B cell (primary cell): ENCODE measurements around the gene ATP11C. TPM values are rescaled to one million over a fixed set of nuclear protein-coding genes. Genes with fewer than 3 reads are reported as not detected.

ENCODE experiments used
- ATAC-seq: fragments of 200-7000 bp; cut with Tn5 transposase; one replicate; pipeline ENCODE4 v1.10.0; 2021; ENCODE audit warnings: low read depth, mild to moderate bottlenecking, moderate number of reproducible peaks, moderate library complexity
- CTCF ChIA-PET: fragments of 350-600 bp; sonication (Branson Sonifier 250); formaldehyde crosslinking; loops from one replicate; lab custom pipeline; 2021; ENCODE audit warnings: antibody characterized with exemption, inconsistent platforms; lab: Charles Lee
- POLR2A ChIA-PET: fragments of 350-600 bp; sonication (Branson Sonifier 250); formaldehyde crosslinking; loops from one replicate; lab custom pipeline; 2021; ENCODE audit warnings: antibody characterized with exemption; lab: Charles Lee
- DNase-seq: peaks from one replicate; pipeline ENCODE4 v3.0.0; 2013
- H2AFZ ChIP-seq: 2 replicates; pipeline ENCODE4 v1.6.1; 2012; ENCODE audit warnings: mild to moderate bottlenecking, low read depth, low read length; ENCODE audit not compliant: insufficient read depth, poor library complexity, severe bottlenecking
- H3K27ac ChIP-seq, 2 donors: 1 replicate in 1 of 2; 2 replicates in 1 of 2; pipeline ENCODE4 v1.5.1; 2012 to 2013; ENCODE audit warnings: low read length in 2 of 2, mild to moderate bottlenecking in 2 of 2, moderate library complexity in 1 of 2
- H3K27me3 ChIP-seq, 4 experiments: fragments of 200-600 bp in 1 of 4; sonication (generic) in 1 of 4; replicated peaks in 1 of 4; 1 replicate in 2 of 4; 2 replicates in 2 of 4; pipeline versions ENCODE4 v1.6.1 to v1.7.0; 2013 to 2016; ENCODE audit warnings: low read length in 3 of 4, mild to moderate bottlenecking in 2 of 4, mixed read lengths in 1 of 4, moderate library complexity in 1 of 4; ENCODE audit not compliant: insufficient read depth in 4 of 4, control insufficient read depth in 3 of 4; ENCODE audit errors: control extremely low read depth in 1 of 4
- H3K36me3 ChIP-seq, 2 experiments: replicated peaks in 1 of 2; 1 replicate in 1 of 2; 2 replicates in 1 of 2; pipeline versions ENCODE4 v1.6.1 to v1.7.1; 2013; ENCODE audit warnings: low read length in 1 of 2; ENCODE audit not compliant: insufficient read depth in 2 of 2, control insufficient read depth in 1 of 2; ENCODE audit errors: control extremely low read depth in 1 of 2, extremely low read depth in 1 of 2
- H3K4me1 ChIP-seq, 2 donors: fragments of 200-600 bp in 1 of 2; sonication (generic) in 1 of 2; 1 replicate in 1 of 2; 2 replicates in 1 of 2; pipeline versions ENCODE4 v1.5.1 to v1.6.1; 2013 to 2017; ENCODE audit warnings: low read length in 2 of 2; ENCODE audit not compliant: control insufficient read depth in 2 of 2, insufficient read depth in 2 of 2
- H3K4me2 ChIP-seq: replicated peaks from 2 replicates; pipeline ENCODE3; 2012; ENCODE audit warnings: mild to moderate bottlenecking, low read depth, low read length; ENCODE audit not compliant: poor library complexity, severe bottlenecking
- H3K4me3 ChIP-seq, 5 experiments: fragments of 200-600 bp in 1 of 5; sonication (generic) in 1 of 5; 1 replicate in 3 of 5; 2 replicates in 2 of 5; pipeline versions ENCODE4 v1.5.1 to v1.7.0; 2011 to 2016; ENCODE audit warnings: low read length in 4 of 5, mild to moderate bottlenecking in 4 of 5, low read depth in 2 of 5, control low read depth in 1 of 5, moderate library complexity in 1 of 5; ENCODE audit not compliant: insufficient read depth in 1 of 5; ENCODE audit errors: control extremely low read depth in 1 of 5, extremely low read depth in 1 of 5
- H3K79me2 ChIP-seq: fragments of 200-600 bp; sonication (generic); one replicate; pipeline ENCODE4 v1.6.0; 2016; ENCODE audit warnings: low read length; ENCODE audit not compliant: control insufficient read depth, insufficient read depth
- H3K9ac ChIP-seq: fragments of 200-600 bp; sonication (generic); 2 replicates; pipeline ENCODE4 v1.6.1; 2017; ENCODE audit warnings: mild to moderate bottlenecking, low read length, moderate library complexity
- H3K9me3 ChIP-seq, 3 donors: one replicate each; pipeline versions ENCODE4 v1.6.1 to v1.7.1; 2013; ENCODE audit warnings: low read length in 2 of 3; ENCODE audit not compliant: control insufficient read depth in 2 of 3, insufficient read depth in 1 of 3; ENCODE audit errors: control extremely low read depth in 1 of 3
- H4K20me1 ChIP-seq: 2 replicates; pipeline ENCODE4 v1.6.0; 2012; ENCODE audit warnings: mild to moderate bottlenecking, low read length; ENCODE audit not compliant: insufficient read depth, control insufficient read depth, poor library complexity, severe bottlenecking
- H3K27ac Mint-ChIP-seq: one replicate; pipeline ENCODE4 v1.8.0; 2021; ENCODE audit warnings: mixed read lengths
- H3K27me3 Mint-ChIP-seq: one replicate; pipeline ENCODE4 v1.8.0; 2021; ENCODE audit warnings: mixed read lengths
- H3K4me1 Mint-ChIP-seq: one replicate; pipeline ENCODE4 v1.8.0; 2021; ENCODE audit warnings: mixed read lengths
- H3K4me3 Mint-ChIP-seq: one replicate; pipeline ENCODE4 v1.8.0; 2021; ENCODE audit warnings: mixed read lengths
- H3K9me3 Mint-ChIP-seq: one replicate; pipeline ENCODE4 v1.8.0; 2022; ENCODE audit warnings: mixed read lengths; ENCODE audit not compliant: insufficient read depth
- EZH2 ChIP-seq: IDR thresholded peaks from 2 replicates; pipeline ENCODE4 v1.6.1; 2012; ENCODE audit warnings: borderline replicate concordance, low read depth, mild to moderate bottlenecking, moderate library complexity, low read length; ENCODE audit not compliant: insufficient read depth, poor library complexity, severe bottlenecking
- WGBS: methylation state at CpG from one replicate; pipeline ENCODE4 v1.1.5; 2013; ENCODE audit warnings: missing lambda C conversion rate; ENCODE audit not compliant: insufficient coverage; 5-methylcytosine and 5-hydroxymethylcytosine counted together
- intact Hi-C: fragments of 100-400 bp; cut with micrococcal nuclease; formaldehyde crosslinking; loops from one replicate; pipeline ENCODE4 v1.10.0; 2022
- polyA plus RNA-seq: library from polyadenylated mRNA; depleted of rRNA; stranded (reverse); fragments of >200 nt; gene quantifications from 2 replicates; pipeline ENCODE4 v1.2.3, GENCODE V29; 2012
- total RNA-seq, 2 donors: library from RNA; stranded (reverse); fragments of 120-200 nt in 1 of 2; gene quantifications; 1 replicate in 1 of 2; 2 replicates in 1 of 2; pipeline versions ENCODE4 v1.2.3 to v1.2.4, GENCODE V29; 2013 to 2022
- TF ChIP-seq, protein P1 (sequence below): fragments of 200-600 bp; IDR thresholded peaks from one replicate; pipeline ENCODE4 v1.8.0; 2022; ENCODE audit warnings: antibody characterized with exemption, mild to moderate bottlenecking

The ATP11C gene
- total and polyA plus RNA-seq, 2 donors (not counting 1 experiment from before 2014, with no cell fraction given), result 8.5 to 29.2 TPM

DNA sequence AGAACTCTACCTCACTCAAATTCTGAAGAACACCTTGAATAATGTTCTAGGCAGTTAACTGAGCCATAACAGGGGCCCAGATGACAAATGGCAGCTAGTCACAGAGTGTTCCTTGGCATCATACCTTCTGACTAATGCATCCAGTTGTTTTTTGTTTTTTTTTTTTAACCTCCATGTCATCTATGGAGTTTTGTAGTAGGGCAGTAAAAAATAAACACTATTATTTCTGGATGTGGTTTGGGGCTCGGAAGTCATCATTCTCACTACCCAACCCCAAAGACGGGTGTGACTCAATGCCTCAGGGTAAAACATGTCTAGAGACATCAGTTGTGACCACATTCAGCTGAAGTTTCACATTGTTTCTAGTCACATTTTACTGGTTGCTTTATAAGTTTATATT lies 193.7 kb downstream of the ATP11C start:
- WGBS, result no CpG with 5 or more reads among the region's 2 CpGs
- CTCF ChIA-PET, result interaction anchor here (0.5 kb wide), 1 partner anchor 826 kb away, joined by 3 read pairs; no protein-coding TSS in a partner anchor

DNA sequence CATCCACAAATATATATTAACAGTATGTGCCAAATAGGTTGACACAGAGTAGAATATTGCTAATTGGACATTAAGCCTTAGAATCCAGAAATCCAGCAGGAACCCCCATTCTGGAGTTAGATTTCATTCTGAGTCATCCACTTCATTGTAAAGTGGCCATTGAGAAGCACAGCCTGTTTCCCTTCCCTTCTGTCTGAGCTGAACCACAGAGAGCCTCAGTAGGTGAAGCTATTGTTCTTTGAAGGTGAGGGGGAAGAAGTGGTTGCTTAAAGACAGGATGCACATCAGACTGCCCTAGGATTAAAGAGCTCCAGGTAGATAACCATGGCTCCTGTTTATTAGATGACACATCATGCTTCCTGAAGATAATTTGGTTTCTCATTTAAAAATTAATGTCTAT lies 194.3 kb downstream of the ATP11C start:
- no peaks in the 10 kb centered on the region for H3K9me3 ChIP-seq
- H2AFZ ChIP-seq, result no peak overlapping the region
- H3K27ac ChIP-seq, result no peak overlapping the region
- CTCF ChIA-PET, result no interaction called here
- Mint-ChIP-seq H3K4me1 (no peaks in the 10 kb centered on the region), H3K27me3 (no peaks in the 10 kb centered on the region), H3K27ac (no peak overlapping the region), H3K4me3 (no peak overlapping the region), H3K9me3 (no peaks in the 10 kb centered on the region)
- peaks cover 2 to 19% of the 10 kb centered on the region in 2 experiments for H3K36me3 ChIP-seq
- TF ChIP-seq EZH2, result no peak
- TF ChIP-seq, protein P1, sequence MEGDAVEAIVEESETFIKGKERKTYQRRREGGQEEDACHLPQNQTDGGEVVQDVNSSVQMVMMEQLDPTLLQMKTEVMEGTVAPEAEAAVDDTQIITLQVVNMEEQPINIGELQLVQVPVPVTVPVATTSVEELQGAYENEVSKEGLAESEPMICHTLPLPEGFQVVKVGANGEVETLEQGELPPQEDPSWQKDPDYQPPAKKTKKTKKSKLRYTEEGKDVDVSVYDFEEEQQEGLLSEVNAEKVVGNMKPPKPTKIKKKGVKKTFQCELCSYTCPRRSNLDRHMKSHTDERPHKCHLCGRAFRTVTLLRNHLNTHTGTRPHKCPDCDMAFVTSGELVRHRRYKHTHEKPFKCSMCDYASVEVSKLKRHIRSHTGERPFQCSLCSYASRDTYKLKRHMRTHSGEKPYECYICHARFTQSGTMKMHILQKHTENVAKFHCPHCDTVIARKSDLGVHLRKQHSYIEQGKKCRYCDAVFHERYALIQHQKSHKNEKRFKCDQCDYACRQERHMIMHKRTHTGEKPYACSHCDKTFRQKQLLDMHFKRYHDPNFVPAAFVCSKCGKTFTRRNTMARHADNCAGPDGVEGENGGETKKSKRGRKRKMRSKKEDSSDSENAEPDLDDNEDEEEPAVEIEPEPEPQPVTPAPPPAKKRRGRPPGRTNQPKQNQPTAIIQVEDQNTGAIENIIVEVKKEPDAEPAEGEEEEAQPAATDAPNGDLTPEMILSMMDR, result no peak
- H4K20me1 ChIP-seq, result no peaks in the 10 kb centered on the region
- H3K4me3 ChIP-seq, result no peak overlapping the region
- no peak for DNase-seq
- H3K4me1 ChIP-seq, result no peaks in the 10 kb centered on the region
- no peaks in the 10 kb centered on the region for H3K79me2 ChIP-seq
- no peaks in the 10 kb centered on the region for H3K27me3 ChIP-seq
- ATAC-seq, result no peak
- H3K4me2 ChIP-seq, result no peak overlapping the region
- intact Hi-C loops, result no loop called here
- H3K9ac ChIP-seq, result no peak overlapping the region
- POLR2A ChIA-PET, result no interaction called here

More for the DNA sequence above, 193.7 kb downstream of the ATP11C start:
- H3K27ac ChIP-seq, result no peak overlapping the region
- intact Hi-C loops, result no loop called here
- no peaks in the 10 kb centered on the region for H4K20me1 ChIP-seq
- Mint-ChIP-seq H3K27me3 (no peaks in the 10 kb centered on the region), H3K27ac (no peak overlapping the region), H3K9me3 (no peaks in the 10 kb centered on the region), H3K4me1 (no peaks in the 10 kb centered on the region), H3K4me3 (no peak overlapping the region)
- H3K4me3 ChIP-seq, result no peak overlapping the region
- no peak overlapping the region for H3K9ac ChIP-seq
- H3K9me3 ChIP-seq, result no peaks in the 10 kb centered on the region
- H3K27me3 ChIP-seq, result no peaks in the 10 kb centered on the region
- no peak overlapping the region for H3K4me2 ChIP-seq
- no peaks in the 10 kb centered on the region for H3K79me2 ChIP-seq
- no peak overlapping the region for H2AFZ ChIP-seq
- no peaks in the 10 kb centered on the region for H3K4me1 ChIP-seq
- DNase-seq (no peak), ATAC-seq (no peak)
- POLR2A ChIA-PET, result no interaction called here
- H3K36me3 ChIP-seq, result peaks cover 2 to 15% of the 10 kb centered on the region in 2 experiments
- no peak for TF ChIP-seq EZH2
- TF ChIP-seq, protein P1, result no peak
